GM21526 (cell line): Measurements from ENCODE around the gene TBC1D22A.
"Not testable (repeated sequence)": the region's sequence is repeated elsewhere in the genome, so short reads cannot be mapped to it uniquely, and the experiment has no call there.

Experiments used
- ATAC-seq: cut with Tn5 transposase; IDR thresholded peaks from one replicate; pipeline ENCODE4 v1.9.1; 2021; ENCODE audit warnings: moderate library complexity; ENCODE audit not compliant: unreplicated experiment, low FRiP score

TBC1D22A gene

DNA sequence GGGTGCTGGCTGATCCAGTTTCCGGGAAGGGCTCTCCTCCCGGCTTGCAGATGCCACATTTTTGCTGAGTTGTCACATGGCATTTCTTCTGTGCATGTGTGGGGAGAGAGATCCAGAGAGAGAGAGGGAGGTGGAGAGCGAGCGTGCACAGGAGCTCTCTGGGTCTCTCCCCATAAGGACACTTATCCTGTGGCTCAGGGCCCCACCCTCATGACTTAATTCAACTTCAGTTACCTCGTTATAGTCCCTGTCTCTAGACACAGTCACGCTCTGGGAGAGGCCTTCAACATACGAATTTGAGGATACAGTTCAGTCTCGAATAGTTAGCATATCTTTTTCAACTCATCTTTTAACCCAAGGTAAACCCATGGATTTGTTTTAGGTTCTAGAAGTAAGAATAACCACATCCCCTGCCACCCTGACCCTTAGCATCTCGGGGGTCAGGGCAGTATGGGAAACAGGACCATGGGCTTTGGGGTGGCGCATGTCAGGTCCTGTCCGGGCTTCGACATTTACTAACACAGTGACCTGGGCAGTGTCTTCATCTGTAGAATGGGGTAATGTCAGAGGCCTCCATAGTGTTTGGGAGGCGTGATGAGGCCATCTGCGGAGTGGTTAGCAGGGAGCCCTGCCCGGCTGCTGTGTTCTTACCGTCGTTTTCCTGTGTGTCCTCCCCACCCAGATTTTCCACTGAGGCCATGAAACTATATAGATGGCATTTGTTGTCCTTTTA, 46.9 kb downstream of the TBC1D22A start:
- no peak for ATAC-seq

GRCh38 chr22:46810856-46811786, 48.7 kb downstream of the TBC1D22A start:
- ATAC-seq, result no peak

- no peak for ATAC-seq
These were observed 49.7 kb downstream of the TBC1D22A start for GRCh38 chr22:46812034-46812605.

- no peak for ATAC-seq
These were observed 50.3 kb downstream of the TBC1D22A start for GRCh38 chr22:46812788-46813187.

DNA sequence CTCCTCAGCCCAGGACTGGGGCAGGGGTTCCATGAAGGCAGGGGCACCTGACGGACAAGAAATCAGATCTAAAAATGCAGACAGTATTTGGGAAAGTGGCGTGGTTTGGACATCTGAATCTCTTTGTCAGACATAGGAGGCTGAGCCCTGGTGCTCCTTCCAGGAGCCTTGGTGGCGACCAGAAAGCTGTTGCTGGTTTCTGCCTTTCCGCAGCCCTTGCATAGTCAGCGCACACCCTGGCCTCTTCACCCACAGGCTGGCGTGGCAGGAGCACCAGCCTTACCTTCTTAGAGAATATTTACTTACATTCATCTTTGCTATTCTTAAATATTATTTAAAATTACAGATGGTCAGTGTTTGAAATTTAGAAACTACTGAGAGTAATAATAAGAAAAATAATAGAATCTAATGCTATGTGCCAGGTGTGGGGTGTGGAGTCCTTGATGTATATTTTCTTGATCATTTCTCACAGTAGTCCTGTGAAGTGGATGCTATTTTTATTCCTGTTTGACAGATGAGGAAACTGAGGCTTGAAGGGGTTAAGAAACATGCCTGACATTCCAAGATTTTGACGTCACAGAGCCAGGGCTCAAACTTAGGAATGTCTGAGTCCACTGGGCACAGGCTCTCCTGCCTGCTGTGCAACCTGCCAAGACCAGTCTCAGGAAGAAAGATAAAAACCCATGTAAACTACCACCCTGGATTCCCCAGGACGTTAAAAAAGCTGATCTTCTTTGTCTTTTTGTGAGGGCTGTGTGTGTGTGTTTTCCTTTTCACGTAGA, 51.6 kb downstream of the TBC1D22A start:
- ATAC-seq, result no peak

GRCh38 chr22:46815132-46815531, 52.7 kb downstream of the TBC1D22A start:
- no peak for ATAC-seq

- no peak for ATAC-seq
These were observed 53.1 kb downstream of the TBC1D22A start for GRCh38 chr22:46815559-46815895.

DNA sequence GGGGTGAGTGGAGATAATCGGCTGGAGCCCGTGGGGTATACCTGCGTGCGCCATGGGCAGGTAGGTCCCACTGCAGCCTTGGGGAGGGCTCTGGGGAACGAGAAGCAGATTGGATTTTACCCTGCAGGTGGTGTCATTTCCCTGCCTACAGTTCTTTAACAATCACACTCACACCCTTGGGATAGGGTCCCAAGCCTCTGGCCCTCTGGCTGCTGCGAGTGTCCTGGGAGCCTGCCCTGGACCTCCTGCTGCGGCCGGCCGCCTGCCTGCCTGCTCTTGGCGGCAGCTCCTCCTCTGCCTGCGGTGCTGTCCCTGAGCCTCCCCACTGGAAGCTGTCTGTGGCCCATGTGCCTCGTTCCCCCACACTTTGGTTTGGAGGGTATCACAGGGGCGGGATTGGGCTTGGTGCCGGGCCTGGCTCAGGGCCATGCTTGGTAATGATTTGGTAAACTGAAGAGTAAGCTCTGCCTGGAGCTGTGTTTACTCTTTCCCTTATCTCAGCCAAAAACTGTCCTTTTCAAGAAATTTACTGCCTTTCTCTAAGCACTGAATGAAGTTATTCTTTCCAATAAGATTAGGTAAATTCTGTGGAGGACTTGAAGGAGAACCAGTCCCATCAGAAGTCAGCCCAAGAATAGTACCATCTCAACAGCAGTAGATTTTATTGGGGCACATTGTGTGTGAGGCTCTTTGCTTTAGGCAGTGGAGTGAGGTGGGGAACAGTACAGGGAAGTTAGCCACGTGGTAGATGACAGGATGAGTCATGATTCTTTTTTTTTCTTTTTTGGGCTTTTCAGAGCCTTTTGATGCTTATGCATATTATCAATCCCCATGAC, 53.7 kb downstream of the TBC1D22A start:
- ATAC-seq, result no peak

DNA sequence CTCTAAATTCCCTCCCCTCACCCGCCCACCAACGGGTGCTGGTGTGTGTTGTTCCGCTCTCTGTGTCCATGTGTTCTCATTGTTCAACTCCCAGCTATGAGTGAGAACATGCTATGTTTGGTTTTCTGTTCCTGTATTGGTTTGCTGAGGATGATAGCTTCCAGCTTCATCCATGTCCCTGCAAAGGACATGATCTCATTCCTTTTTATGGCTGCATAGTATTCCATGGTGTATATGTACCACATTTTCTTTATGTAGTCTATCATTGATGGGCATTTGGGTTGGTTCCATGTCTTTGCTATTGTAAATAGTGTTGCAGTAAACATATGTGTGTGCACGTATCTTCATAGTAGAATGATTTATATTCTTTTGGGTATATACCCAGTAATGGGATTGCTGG, 54.9 kb downstream of the TBC1D22A start:
- not testable (repeated sequence) for ATAC-seq

GRCh38 chr22:46823248-46823647, 60.8 kb downstream of the TBC1D22A start:
- no peak for ATAC-seq

- ATAC-seq, result no peak
These were observed 61.2 kb downstream of the TBC1D22A start for GRCh38 chr22:46823654-46824053.

GRCh38 chr22:46824344-46824909, 62.0 kb downstream of the TBC1D22A start:
- ATAC-seq, result no peak

- ATAC-seq, result no peak
These were observed 62.6 kb downstream of the TBC1D22A start for GRCh38 chr22:46824980-46825544.

- no peak for ATAC-seq
These were observed 64.1 kb downstream of the TBC1D22A start for GRCh38 chr22:46826438-46827135.

GRCh38 chr22:46827136-46827780, 64.8 kb downstream of the TBC1D22A start:
- ATAC-seq, result no peak

DNA sequence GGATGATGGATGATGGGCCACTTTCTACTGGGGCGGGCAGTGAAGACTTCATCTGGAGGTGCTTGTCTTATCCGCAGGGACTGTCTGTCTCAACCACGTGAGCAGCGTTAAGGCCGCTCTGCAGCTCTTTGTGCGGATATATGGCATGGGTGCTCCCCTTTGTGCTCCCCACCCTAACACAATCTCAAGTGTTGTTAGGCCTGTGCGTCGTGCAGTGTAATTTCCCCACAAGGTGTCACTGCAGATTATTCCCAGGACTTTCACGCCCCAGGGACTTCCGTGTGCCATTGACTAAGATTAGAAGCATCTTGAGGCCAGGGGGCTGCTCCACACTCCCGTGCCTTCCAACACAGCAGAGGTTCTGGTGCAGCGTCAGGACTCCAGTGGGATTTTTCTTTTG, 65.3 kb downstream of the TBC1D22A start:
- ATAC-seq, result no peak

DNA sequence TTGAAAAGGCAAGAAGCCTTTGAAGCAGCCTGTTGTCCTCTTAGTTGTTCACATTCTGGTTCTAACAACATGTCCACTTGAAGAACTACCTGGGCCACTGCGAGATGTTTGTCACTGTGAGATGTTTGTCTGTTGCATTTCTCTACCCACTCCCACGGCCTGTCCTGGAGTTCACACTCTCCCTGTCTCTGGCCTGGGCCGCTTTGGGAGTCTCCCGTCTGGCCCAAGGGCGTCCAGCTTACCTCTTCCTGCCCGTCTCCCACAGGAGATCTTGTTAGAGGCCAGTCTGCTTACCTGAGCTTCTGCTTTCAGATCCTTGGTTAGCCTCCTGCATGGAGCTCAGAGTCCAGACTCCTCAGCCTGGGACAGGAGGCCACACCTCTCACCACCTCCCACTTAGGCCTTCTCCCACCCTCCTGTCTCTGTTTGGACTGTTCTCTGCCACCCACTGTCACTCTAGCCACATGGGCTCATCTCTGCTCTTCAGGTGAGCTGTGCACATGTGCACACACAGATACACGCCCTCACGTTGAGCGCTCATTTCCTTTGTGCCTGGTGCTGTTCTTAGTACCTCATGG, 66.0 kb downstream of the TBC1D22A start:
- no peak for ATAC-seq
